GM10248 (cell line): Measurements from ENCODE around the gene PGAM2.

Source experiments
- CTCF ChIA-PET: fragments of 300-600 bp; sonication (Branson Sonifier 250); formaldehyde crosslinking; extraction: SDS; loops from one replicate; lab custom pipeline; 2021; ENCODE audit warnings: antibody characterized with exemption; lab: Yijun Ruan, JAX
- POLR2A ChIA-PET: fragments of 350-650 bp; sonication (Branson Sonifier 250); formaldehyde crosslinking; extraction: SDS; loops from one replicate; lab custom pipeline; 2020; ENCODE audit warnings: antibody characterized with exemption; lab: Yijun Ruan, JAX
- DNase-seq: peaks from one replicate; pipeline ENCODE4 v3.0.0; 2012; ENCODE audit errors: extremely low spot score
- CTCF ChIP-seq: IDR thresholded peaks from 2 replicates; pipeline ENCODE4 v1.5.1; 2012; ENCODE audit warnings: mild to moderate bottlenecking, low read depth; ENCODE audit errors: extremely low read depth, missing control alignments, control extremely low read depth

The PGAM2 gene

GRCh38 chr7:44111761-44112160 is 46.4 kb upstream of the PGAM2 start:
- ChIA-PET CTCF (interaction anchor here (0.9 to 1.5 kb wide), 2 partner anchors 10 to 14 kb away, joined by 3 to 4 read pairs; no protein-coding TSS in a partner anchor), POLR2A (no interaction called here)
- no peak for DNase-seq
- TF ChIP-seq CTCF = no peak

GRCh38 chr7:44110719-44111635 is 45.6 kb upstream of the PGAM2 start:
- no peak for DNase-seq
- CTCF ChIA-PET = interaction anchor here (1.3 to 2.0 kb wide), 3 partner anchors 10 to 26 kb away, joined by 3 to 7 read pairs (median 4); no protein-coding TSS in a partner anchor
- POLR2A ChIA-PET = interaction anchor here (0.9 kb wide), 1 partner anchor 12 kb away, joined by 3 read pairs; the partner anchor contains the start of gene POLD2
- TF ChIP-seq CTCF = no peak

- no peak for TF ChIP-seq CTCF
- no peak for DNase-seq
- POLR2A ChIA-PET = no interaction called here
- CTCF ChIA-PET = interaction anchor here (1.0 to 2.0 kb wide), 3 partner anchors 12 to 132 kb away, joined by 3 to 7 read pairs (median 3); no protein-coding TSS in a partner anchor
Observed at GRCh38 chr7:44109991-44110390, 44.6 kb upstream of the PGAM2 start.

- no peak for DNase-seq
- no peak for TF ChIP-seq CTCF
- POLR2A ChIA-PET = no interaction called here
- CTCF ChIA-PET = interaction anchor here (1.0 kb wide), 1 partner anchor 133 kb away, joined by 3 read pairs; no protein-coding TSS in a partner anchor
Observed at GRCh38 chr7:44108768-44109750, 43.7 kb upstream of the PGAM2 start.

- no peak for DNase-seq
- POLR2A ChIA-PET = no interaction called here
- CTCF ChIA-PET = no interaction called here
- no peak for TF ChIP-seq CTCF
Observed at GRCh38 chr7:44107961-44108767, 42.8 kb upstream of the PGAM2 start.
